ENCODE data around the gene SPAG16.

Gene SPAG16

DNA sequence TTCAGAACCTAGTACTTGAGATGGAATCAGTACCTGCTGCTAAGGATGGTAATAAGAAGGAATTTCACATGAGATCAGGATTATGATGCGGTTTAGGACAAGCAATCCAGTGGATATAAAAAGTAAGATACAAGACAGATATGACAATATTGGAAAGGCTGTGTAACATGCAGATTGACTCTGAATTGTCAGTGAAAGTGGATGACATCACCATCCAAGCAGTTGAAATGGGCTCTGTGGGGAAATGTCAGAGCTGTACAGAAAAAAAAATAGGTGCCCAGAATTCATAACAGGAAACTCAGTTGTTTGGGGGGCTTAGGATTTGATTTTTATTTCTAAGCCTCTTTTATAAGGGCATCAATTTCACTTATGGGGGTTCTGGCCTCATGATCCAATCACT, 438.3 kb downstream of the SPAG16 start:
- no peak overlapping the region for H3K27ac ChIP-seq
- TF ChIP-seq, protein P1, sequence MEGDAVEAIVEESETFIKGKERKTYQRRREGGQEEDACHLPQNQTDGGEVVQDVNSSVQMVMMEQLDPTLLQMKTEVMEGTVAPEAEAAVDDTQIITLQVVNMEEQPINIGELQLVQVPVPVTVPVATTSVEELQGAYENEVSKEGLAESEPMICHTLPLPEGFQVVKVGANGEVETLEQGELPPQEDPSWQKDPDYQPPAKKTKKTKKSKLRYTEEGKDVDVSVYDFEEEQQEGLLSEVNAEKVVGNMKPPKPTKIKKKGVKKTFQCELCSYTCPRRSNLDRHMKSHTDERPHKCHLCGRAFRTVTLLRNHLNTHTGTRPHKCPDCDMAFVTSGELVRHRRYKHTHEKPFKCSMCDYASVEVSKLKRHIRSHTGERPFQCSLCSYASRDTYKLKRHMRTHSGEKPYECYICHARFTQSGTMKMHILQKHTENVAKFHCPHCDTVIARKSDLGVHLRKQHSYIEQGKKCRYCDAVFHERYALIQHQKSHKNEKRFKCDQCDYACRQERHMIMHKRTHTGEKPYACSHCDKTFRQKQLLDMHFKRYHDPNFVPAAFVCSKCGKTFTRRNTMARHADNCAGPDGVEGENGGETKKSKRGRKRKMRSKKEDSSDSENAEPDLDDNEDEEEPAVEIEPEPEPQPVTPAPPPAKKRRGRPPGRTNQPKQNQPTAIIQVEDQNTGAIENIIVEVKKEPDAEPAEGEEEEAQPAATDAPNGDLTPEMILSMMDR (conservative IDR thresholded peaks at IDR 0.05) = no peak

DNA sequence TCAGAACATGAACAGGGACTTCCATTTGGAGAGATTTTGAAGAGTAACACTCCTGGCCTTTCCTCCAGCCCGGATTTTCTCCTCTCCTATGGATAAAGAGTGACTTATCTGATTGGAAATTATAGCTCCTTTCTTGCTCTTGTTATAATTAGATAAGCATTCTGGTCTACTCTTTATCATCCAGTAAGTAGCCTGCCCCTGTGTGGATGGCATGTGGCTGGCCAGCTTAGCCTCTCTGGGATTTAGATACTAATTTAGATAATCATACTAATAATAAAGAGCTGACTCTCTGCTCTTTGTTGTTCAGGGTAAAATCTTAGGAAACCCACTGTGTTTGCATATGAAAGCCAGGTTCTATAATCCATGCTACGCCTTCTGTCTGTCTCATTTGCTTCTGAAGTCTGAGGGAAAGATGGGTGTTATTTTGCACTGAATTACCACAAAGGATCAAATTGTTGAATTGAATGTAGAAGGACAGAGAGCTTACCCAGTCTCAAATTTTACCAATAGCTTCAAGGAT, 438.8 kb downstream of the SPAG16 start:
- no peak overlapping the region for H3K27ac ChIP-seq

DNA sequence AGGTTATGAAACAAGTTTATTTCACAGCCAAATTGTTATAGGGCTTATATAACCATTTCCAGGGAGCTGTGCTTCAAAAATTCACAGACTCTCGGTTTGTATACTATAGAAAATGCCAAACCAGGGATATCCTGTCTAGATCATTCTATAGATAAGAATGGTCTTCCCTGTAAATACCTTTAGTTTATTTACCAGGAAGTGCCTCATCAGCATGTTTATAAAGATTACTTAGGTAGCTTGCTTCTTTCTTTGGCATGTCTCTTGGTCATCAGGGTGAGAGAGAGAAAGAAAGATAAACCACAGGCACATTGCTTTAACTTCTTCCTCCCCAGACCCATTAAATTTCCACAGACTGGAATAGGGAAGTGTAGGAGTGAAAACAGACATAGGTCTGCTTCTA, 439.4 kb downstream of the SPAG16 start:
- H3K27ac ChIP-seq = no peak overlapping the region
- TF ChIP-seq, protein P1 (conservative IDR thresholded peaks at IDR 0.05) = no peak

More for the DNA sequence above, 438.8 kb downstream of the SPAG16 start:
- TF ChIP-seq, protein P1 (conservative IDR thresholded peaks at IDR 0.05) = no peak

DNA sequence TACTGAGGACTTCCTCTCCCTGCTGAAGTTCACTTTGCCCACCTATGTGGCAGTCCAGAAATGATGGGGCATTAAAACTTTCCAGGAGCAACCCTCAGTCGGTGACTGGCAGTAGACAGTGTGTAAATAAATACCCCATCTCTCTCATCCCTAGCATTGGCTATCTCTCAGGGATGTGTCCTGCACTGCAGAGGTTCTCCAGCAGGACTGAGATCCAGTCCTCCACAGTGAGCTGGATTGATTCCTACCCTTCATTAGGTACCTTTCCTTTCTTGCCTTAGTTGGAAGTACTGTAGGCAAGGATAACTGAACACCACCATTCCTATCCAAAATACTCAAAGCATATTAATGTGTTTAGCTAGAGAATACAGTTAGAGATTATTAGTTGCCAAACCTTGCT, 441.8 kb downstream of the SPAG16 start:
- H3K27ac ChIP-seq = no peak overlapping the region
- TF ChIP-seq, protein P1 (conservative IDR thresholded peaks at IDR 0.05) = no peak

DNA sequence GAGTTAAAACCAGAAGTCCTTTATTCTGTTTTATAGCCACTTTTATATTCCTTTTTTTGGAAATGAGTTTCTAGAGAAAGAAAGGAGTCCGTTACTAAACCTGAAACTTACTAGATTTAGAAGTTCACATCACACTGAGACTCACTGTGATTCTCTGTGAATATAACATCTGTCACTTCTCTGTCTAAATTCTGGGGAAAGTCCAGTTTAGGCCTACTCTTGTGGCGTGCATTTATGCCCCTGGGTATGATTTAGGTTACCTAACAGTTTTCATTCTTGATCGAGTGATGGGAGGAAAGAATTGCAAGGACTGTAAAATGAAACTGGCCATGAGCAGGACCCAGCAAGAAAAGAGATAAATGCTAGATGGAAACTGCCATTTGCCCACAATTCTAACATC, 449.6 kb downstream of the SPAG16 start:
- TF ChIP-seq, protein P1 (conservative IDR thresholded peaks at IDR 0.05) = no peak
- H3K27ac ChIP-seq = no peak overlapping the region

DNA sequence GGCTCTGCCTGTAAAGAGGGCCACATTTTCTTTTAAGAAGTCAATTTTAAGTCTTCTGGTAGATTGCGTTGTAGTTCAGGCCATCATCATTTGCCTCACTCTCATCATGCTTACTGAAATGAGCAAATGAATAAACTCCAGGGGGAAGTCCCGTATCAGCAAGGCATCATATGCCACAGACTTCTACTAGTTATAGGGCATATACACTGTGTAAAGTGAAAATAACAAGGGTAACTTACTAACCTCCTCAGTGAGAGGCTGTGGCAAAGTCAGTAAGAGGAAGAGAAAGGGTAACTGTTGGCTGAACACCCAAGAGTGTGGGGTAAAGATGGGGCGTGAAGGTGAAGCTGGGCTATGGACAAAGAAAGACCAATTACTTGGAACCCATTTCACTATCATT, 456.2 kb downstream of the SPAG16 start:
- TF ChIP-seq, protein P1 (conservative IDR thresholded peaks at IDR 0.05) = no peak
- no peak overlapping the region for H3K27ac ChIP-seq

DNA sequence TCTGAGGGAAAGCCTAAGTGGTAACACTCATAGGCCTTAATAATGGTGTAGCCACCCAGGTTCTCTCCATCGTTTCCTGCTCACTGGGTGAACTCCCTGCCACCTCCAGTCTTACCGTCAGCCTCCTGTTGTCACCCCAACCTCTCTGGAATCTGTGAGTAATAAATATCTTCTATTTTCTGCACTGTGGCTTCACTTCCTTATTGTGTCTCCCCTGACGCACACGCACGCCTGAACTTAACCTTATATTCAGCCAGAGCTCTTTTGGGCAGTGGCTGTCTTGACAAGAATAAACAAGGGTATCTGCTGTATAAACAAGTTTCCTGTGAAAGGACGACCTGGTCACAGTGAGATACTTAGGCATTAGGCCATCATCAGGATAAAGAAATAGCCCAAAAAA, 467.2 kb downstream of the SPAG16 start:
- no peak overlapping the region for H3K27ac ChIP-seq
- TF ChIP-seq, protein P1 (conservative IDR thresholded peaks at IDR 0.05) = no peak
